ENCODE data around the gene TPRA1. TPM values are rescaled to one million over a fixed set of nuclear protein-coding genes. Genes with fewer than 3 reads are reported as not detected.

TPRA1 gene
- total and polyA plus RNA-seq, 7 donors = 20.7 to 26.7 (median 24.2) TPM

- no peaks in the 10 kb centered on the region for H3K9me3 ChIP-seq
- no peak overlapping the region for H3K27ac ChIP-seq
- no peak overlapping the region for H3K4me3 ChIP-seq
- DNase-seq (no peak), ATAC-seq (peak in 2 of 4 donors; percentile 26 to 49)
- H3K27me3 ChIP-seq (ENCODE audit: insufficient read depth in 3 of 3, low read length in 2 of 3) = no peaks in the 10 kb centered on the region
- H3K36me3 ChIP-seq (ENCODE audit: insufficient read depth in 1 of 2, low read depth in 1 of 2) = peaks cover 0 to 13% of the 10 kb centered on the region in 2 donors
- peaks cover 7% of the 10 kb centered on the region for H3K4me1 ChIP-seq
- TF ChIP-seq CTCF (IDR thresholded peaks at IDR 0.05) = no peak
- intact Hi-C loops (cut with DNase I) = no loop called here
Observed at GRCh38 chr3:127613406-127613805, 22.9 kb upstream of the TPRA1 start.

DNA sequence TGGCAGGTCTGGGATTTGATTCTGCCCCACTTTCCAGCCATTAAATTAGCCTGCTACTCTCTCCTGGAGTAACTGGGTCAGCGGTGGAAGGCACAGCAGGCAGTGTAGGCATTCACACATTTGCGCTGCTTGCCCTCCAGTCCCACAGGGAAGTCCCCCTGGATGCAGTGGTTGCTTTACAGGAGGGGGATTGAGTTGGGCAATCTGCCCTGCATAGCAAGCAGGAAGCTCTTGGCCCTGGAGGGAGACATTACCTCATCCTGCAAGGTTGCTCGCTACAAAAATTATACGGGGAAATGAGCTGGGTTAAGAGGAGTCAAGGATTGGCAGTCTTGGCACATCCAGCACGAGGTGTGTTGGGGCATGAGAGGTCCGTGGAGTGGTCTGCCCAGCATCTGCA, 22.4 kb upstream of the TPRA1 start:
- 48 to 61% (median 50%) methylated on average over 6 of the region's 6 CpGs for WGBS, 3 donors
- ATAC-seq (no peak), DNase-seq (no peak)
- intact Hi-C loops (cut with DNase I) = no loop called here
- Histone ChIP-seq H3K9me3 (no peaks in the 10 kb centered on the region), H3K27me3 (ENCODE audit: insufficient read depth in 3 of 3, low read length in 2 of 3) (no peaks in the 10 kb centered on the region), H3K36me3 (ENCODE audit: insufficient read depth in 1 of 2, low read depth in 1 of 2) (peaks cover 0 to 11% of the 10 kb centered on the region in 2 donors), H3K27ac (no peak overlapping the region), H3K4me3 (no peak overlapping the region), H3K4me1 (peaks cover 11% of the 10 kb centered on the region)
- no peak for TF ChIP-seq CTCF (IDR thresholded peaks at IDR 0.05)

- Histone ChIP-seq H3K36me3 (ENCODE audit: insufficient read depth in 1 of 2, low read depth in 1 of 2) (peaks cover 0 to 12% of the 10 kb centered on the region in 2 donors), H3K27ac (no peak overlapping the region), H3K4me3 (no peak overlapping the region), H3K9me3 (no peaks in the 10 kb centered on the region), H3K4me1 (peaks cover 23% of the 10 kb centered on the region), H3K27me3 (ENCODE audit: insufficient read depth in 3 of 3, low read length in 2 of 3) (no peaks in the 10 kb centered on the region)
- intact Hi-C loops (cut with DNase I) = no loop called here
- WGBS, 3 donors = 93 to 96% (median 95%) methylated on average over 8 of the region's 8 CpGs
- no peak for ATAC-seq
- DNase-seq = no peak
- no peak for TF ChIP-seq CTCF (IDR thresholded peaks at IDR 0.05)
Observed at GRCh38 chr3:127611251-127611650, 20.7 kb upstream of the TPRA1 start.

DNA sequence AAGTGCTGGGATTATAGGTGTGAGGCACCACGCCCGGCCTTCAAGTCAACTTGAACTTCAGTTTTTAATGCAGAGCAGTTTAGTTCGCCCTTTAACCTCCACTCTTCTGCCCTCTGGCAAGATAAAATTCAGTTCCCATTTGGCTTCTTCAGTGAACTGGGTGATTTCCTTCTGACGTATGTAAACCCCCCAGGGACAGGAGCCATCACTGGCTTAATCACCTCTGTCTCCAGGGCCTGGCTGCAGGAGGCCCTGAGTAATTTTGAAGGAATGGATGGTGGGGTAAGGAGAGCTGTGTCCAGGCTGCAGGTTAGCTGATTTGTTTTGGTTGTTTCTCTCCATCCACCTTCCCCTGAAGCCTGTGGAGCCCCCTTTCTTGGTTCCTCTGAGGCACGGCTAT, 19.6 kb upstream of the TPRA1 start:
- peaks cover 0 to 11% of the 10 kb centered on the region in 2 donors for H3K36me3 ChIP-seq (ENCODE audit: insufficient read depth in 1 of 2, low read depth in 1 of 2)

More for the DNA sequence above, 19.6 kb upstream of the TPRA1 start:
- intact Hi-C loops (cut with DNase I) = no loop called here
- peaks cover 23% of the 10 kb centered on the region for H3K4me1 ChIP-seq
- no peaks in the 10 kb centered on the region for H3K9me3 ChIP-seq
- H3K27me3 ChIP-seq (ENCODE audit: insufficient read depth in 3 of 3, low read length in 2 of 3) = no peaks in the 10 kb centered on the region
- DNase-seq = peak in 1 of 2 donors; percentile 4
- no peak for ATAC-seq
- 91 to 95% (median 95%) methylated on average over 5 of the region's 5 CpGs for WGBS, 3 donors
- no peak overlapping the region for H3K4me3 ChIP-seq
- H3K27ac ChIP-seq = no peak overlapping the region
- no peak for TF ChIP-seq CTCF (IDR thresholded peaks at IDR 0.05)

All from psoas muscle (tissue), 8 donors.